Breast epithelium (tissue), 3 donors: ENCODE data around the gene TRPM3.

Experiments
- CTCF ChIP-seq, 3 donors: fragments of 450-650 bp; IDR thresholded peaks; one replicate each; pipeline ENCODE4 v1.5.1; 2016 to 2017; ENCODE audit warnings: antibody characterized with exemption in 3 of 3, mild to moderate bottlenecking in 3 of 3, moderate library complexity in 3 of 3
- POLR2AphosphoS5 ChIP-seq, 3 donors: sonication (generic); formaldehyde crosslinking; IDR thresholded peaks; one replicate each; pipeline ENCODE4 v1.6.1; 2017; ENCODE audit warnings: antibody characterized with exemption in 3 of 3

GRCh38 chr9:70625078-70625477 lies 496.3 kb downstream of the TRPM3 start:
- TF ChIP-seq POLR2AphosphoS5 (IDR thresholded peaks at IDR 0.05) (no peak), CTCF (IDR thresholded peaks at IDR 0.05) (no peak)
